WTC11 (cell line): ENCODE results near the gene ZNF735.

Experiments
- ATF1 ChIP-seq: sonication (generic); formaldehyde crosslinking; IDR thresholded peaks from 2 replicates; pipeline ENCODE4 v1.8.1; 2023; ENCODE audit warnings: mild to moderate bottlenecking, moderate library complexity, missing genetic modification reagents
- EMX1 ChIP-seq: fragments of 250-450 bp; sonication (Bioruptor Pico); IDR thresholded peaks from 2 replicates; pipeline ENCODE4 v1.8.0; 2021; ENCODE audit warnings: mild to moderate bottlenecking
- ESRRA ChIP-seq: sonication (generic); formaldehyde crosslinking; IDR thresholded peaks from 2 replicates; pipeline ENCODE4 v1.8.1; 2022; ENCODE audit warnings: mild to moderate bottlenecking, missing genetic modification reagents, borderline replicate concordance
- JUN ChIP-seq: sonication (generic); formaldehyde crosslinking; IDR thresholded peaks from 2 replicates; pipeline ENCODE4 v1.8.0; 2023; ENCODE audit warnings: mild to moderate bottlenecking, missing genetic modification reagents
- KAT7 ChIP-seq: sonication (generic); formaldehyde crosslinking; IDR thresholded peaks from 2 replicates; pipeline ENCODE4 v1.8.1; 2023; ENCODE audit warnings: missing genetic modification reagents, mild to moderate bottlenecking, borderline replicate concordance
- NFATC4 ChIP-seq: fragments of 250-450 bp; sonication (Bioruptor Pico); IDR thresholded peaks from 2 replicates; pipeline ENCODE4 v1.9.0; 2021; ENCODE audit warnings: mild to moderate bottlenecking
- NR3C1 ChIP-seq: sonication (generic); formaldehyde crosslinking; conservative IDR thresholded peaks from 2 replicates; pipeline ENCODE4 v1.8.1; 2023; ENCODE audit warnings: low read depth, mild to moderate bottlenecking, missing genetic modification reagents
- TEAD1 ChIP-seq: sonication (generic); formaldehyde crosslinking; IDR thresholded peaks from 2 replicates; pipeline ENCODE4 v1.8.0; 2022; ENCODE audit warnings: mild to moderate bottlenecking, missing genetic modification reagents
- ZNF121 ChIP-seq: sonication (generic); formaldehyde crosslinking; IDR thresholded peaks from 2 replicates; pipeline ENCODE4 v1.8.0; 2023; ENCODE audit warnings: missing genetic modification reagents
- TF ChIP-seq, protein P1 (sequence below): fragments of 200-600 bp; IDR thresholded peaks from 2 replicates; pipeline ENCODE4 v1.8.0; 2022; ENCODE audit warnings: antibody characterized with exemption
- TF ChIP-seq, protein P2 (sequence below): sonication (generic); formaldehyde crosslinking; IDR thresholded peaks from 2 replicates; pipeline ENCODE4 v1.8.0; 2022; ENCODE audit warnings: mild to moderate bottlenecking, missing genetic modification reagents
- TF ChIP-seq, protein P3 (sequence below): sonication (generic); formaldehyde crosslinking; conservative IDR thresholded peaks from 2 replicates; pipeline ENCODE4 v1.8.1; 2022; ENCODE audit warnings: mild to moderate bottlenecking, missing genetic modification reagents

DNA sequence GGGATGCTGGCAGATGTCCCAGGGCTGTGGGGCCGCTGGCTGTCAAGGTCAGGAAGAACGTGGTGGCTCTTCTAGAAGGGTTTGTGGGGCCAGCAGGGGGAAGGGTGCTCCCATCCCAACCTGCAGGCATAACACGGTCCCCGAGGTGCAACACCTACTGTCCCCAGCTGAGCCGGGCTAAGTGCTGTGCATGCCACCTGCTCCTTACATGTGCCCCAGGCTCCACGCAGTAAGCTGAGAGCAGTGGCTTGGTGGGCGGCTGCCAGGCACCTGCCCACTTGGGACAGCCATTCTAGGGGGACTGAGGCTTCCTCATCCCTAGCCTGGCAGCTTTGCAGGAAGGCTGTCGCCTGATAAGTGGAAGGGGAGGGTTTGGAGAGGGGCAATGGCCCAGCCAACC is 14.2 kb upstream of the ZNF735 start:
- TF ChIP-seq, protein P1, sequence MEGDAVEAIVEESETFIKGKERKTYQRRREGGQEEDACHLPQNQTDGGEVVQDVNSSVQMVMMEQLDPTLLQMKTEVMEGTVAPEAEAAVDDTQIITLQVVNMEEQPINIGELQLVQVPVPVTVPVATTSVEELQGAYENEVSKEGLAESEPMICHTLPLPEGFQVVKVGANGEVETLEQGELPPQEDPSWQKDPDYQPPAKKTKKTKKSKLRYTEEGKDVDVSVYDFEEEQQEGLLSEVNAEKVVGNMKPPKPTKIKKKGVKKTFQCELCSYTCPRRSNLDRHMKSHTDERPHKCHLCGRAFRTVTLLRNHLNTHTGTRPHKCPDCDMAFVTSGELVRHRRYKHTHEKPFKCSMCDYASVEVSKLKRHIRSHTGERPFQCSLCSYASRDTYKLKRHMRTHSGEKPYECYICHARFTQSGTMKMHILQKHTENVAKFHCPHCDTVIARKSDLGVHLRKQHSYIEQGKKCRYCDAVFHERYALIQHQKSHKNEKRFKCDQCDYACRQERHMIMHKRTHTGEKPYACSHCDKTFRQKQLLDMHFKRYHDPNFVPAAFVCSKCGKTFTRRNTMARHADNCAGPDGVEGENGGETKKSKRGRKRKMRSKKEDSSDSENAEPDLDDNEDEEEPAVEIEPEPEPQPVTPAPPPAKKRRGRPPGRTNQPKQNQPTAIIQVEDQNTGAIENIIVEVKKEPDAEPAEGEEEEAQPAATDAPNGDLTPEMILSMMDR = no peak
- TF ChIP-seq, protein P2, sequence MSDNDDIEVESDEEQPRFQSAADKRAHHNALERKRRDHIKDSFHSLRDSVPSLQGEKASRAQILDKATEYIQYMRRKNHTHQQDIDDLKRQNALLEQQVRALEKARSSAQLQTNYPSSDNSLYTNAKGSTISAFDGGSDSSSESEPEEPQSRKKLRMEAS (CRISPR knock-in tag) = no peak
- TF ChIP-seq NFATC4 (CRISPR knock-in tag) (no peak), EMX1 (CRISPR knock-in tag) (no peak), ATF1 (no peak), ZNF121 (CRISPR knock-in tag) (no peak), JUN (CRISPR knock-in tag) (no peak), NR3C1 (CRISPR knock-in tag) (no peak), ESRRA (no peak), TEAD1 (CRISPR knock-in tag) (no peak), KAT7 (CRISPR knock-in tag) (no peak)
- TF ChIP-seq, protein P3, sequence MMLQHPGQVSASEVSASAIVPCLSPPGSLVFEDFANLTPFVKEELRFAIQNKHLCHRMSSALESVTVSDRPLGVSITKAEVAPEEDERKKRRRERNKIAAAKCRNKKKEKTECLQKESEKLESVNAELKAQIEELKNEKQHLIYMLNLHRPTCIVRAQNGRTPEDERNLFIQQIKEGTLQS = no peak
